ENCODE measurements around the gene SLC5A6. TPM values are rescaled to one million over a fixed set of nuclear protein-coding genes. Genes with fewer than 3 reads are reported as not detected.

SLC5A6 gene
- total RNA-seq, 4 donors from 2014 or later: 17.2 to 97.8 (median 39.4) TPM

- TF ChIP-seq CTCF (IDR thresholded peaks at IDR 0.05; ENCODE audit: low read depth): no peak
These were observed 57.0 kb downstream of the SLC5A6 start for GRCh38 chr2:27155069-27155520.

- no peak for TF ChIP-seq CTCF (IDR thresholded peaks at IDR 0.05; ENCODE audit: low read depth)
These were observed 57.6 kb downstream of the SLC5A6 start for GRCh38 chr2:27154488-27154887.

- TF ChIP-seq CTCF (IDR thresholded peaks at IDR 0.05; ENCODE audit: low read depth): no peak
These were observed 59.1 kb downstream of the SLC5A6 start for GRCh38 chr2:27152796-27153464.

GRCh38 chr2:27152102-27152795 is 59.8 kb downstream of the SLC5A6 start:
- no peak for TF ChIP-seq CTCF (IDR thresholded peaks at IDR 0.05; ENCODE audit: low read depth)

GRCh38 chr2:27150639-27151230 is 61.3 kb downstream of the SLC5A6 start:
- TF ChIP-seq CTCF (IDR thresholded peaks at IDR 0.05; ENCODE audit: low read depth): no peak

Other genes with a start within 250 kb of the SLC5A6 start
- gene MAPRE3, start 241.6 kb downstream of the SLC5A6 start, total RNA-seq: 10 to 100 TPM; 13.0 to 25.1 (median 17.2) TPM
- gene TMEM214, start 179.3 kb downstream of the SLC5A6 start, total RNA-seq: 10 to 100 TPM; 35.5 to 95.4 (median 49.0) TPM
- 10 to 100 TPM in 1 of 4 donors, 1 to 10 TPM in 3; 5.7 to 11.3 (median 9.1) TPM for gene AGBL5, start 160.6 kb downstream of the SLC5A6 start, total RNA-seq
- gene OST4, start 140.6 kb downstream of the SLC5A6 start, total RNA-seq: 100 to 1,000 TPM; 207 to 425 (median 263) TPM
- gene EMILIN1, start 133.7 kb downstream of the SLC5A6 start, total RNA-seq: 10 to 100 TPM; 21.0 to 51.6 (median 33.5) TPM
- gene KHK, start 125.5 kb downstream of the SLC5A6 start, total RNA-seq: 1 to 10 TPM; 1.1 to 2.9 (median 1.4) TPM
- gene CGREF1, start 93.1 kb downstream of the SLC5A6 start, total RNA-seq: 1 to 10 TPM; 4.0 to 8.5 (median 6.2) TPM
- gene ABHD1, start 88.5 kb downstream of the SLC5A6 start, total RNA-seq: 1 to 10 TPM in 1 of 4 donors, under 1 TPM in 1, not detected in 2; 0.75 to 1.5 TPM
- 10 to 100 TPM; 43.5 to 63.3 (median 52.4) TPM for gene PREB, start 77.6 kb downstream of the SLC5A6 start, total RNA-seq
- not detected for gene PRR30, start 72.9 kb downstream of the SLC5A6 start, total RNA-seq
- under 1 TPM in 1 of 4 donors, not detected in 3; under 0.01 TPM for gene TCF23, start 63.3 kb downstream of the SLC5A6 start, total RNA-seq
- 100 to 1,000 TPM; 169 to 677 (median 199) TPM for gene ATRAID, start 227 bp downstream of the SLC5A6 start, total RNA-seq
- gene CAD, start 5.1 kb upstream of the SLC5A6 start, total RNA-seq: 10 to 100 TPM; 10.2 to 17.3 (median 13.9) TPM
- gene SLC30A3, start 50.8 kb upstream of the SLC5A6 start, total RNA-seq: not detected
- gene DNAJC5G, start 63.2 kb upstream of the SLC5A6 start, total RNA-seq: under 1 TPM in 1 of 4 donors, not detected in 3; 0.88 TPM
- under 1 TPM in 1 of 4 donors, not detected in 3; 0.66 TPM for gene TRIM54, start 70.2 kb upstream of the SLC5A6 start, total RNA-seq
- 1 to 10 TPM in 3 of 4 donors, not detected in 1; 1.7 to 3.4 (median 2.9) TPM for gene UCN, start 96.2 kb upstream of the SLC5A6 start, total RNA-seq
- gene MPV17, start 110.8 kb upstream of the SLC5A6 start, total RNA-seq: 10 to 100 TPM; 56.8 to 88.7 (median 77.1) TPM
- gene GTF3C2, start 144.5 kb upstream of the SLC5A6 start, total RNA-seq: 10 to 100 TPM; 28.0 to 43.0 (median 34.0) TPM
- 10 to 100 TPM; 36.4 to 44.2 (median 42.2) TPM for gene EIF2B4, start 158.1 kb upstream of the SLC5A6 start, total RNA-seq
- gene SNX17, start 158.3 kb upstream of the SLC5A6 start, total RNA-seq: 100 to 1,000 TPM in 2 of 4 donors, 10 to 100 TPM in 2; 71.6 to 115 (median 102) TPM
- gene ZNF513, start 168.5 kb upstream of the SLC5A6 start, total RNA-seq: 10 to 100 TPM in 1 of 4 donors, 1 to 10 TPM in 3; 4.9 to 12.8 (median 8.2) TPM
- gene PPM1G, start 197.3 kb upstream of the SLC5A6 start, total RNA-seq: 10 to 100 TPM; 28.2 to 51.1 (median 41.4) TPM
- 10 to 100 TPM; 47.4 to 73.3 (median 64.2) TPM for gene NRBP1, start 216.4 kb upstream of the SLC5A6 start, total RNA-seq
- 1 to 10 TPM in 2 of 4 donors, under 1 TPM in 1, not detected in 1; 0.66 to 2.0 (median 1.1) TPM for gene KRTCAP3, start 230.1 kb upstream of the SLC5A6 start, total RNA-seq

All from subcutaneous adipose tissue (tissue), 4 donors.